ENCODE results near the gene HSD11B2.
A peak's percentile ranks its signal among the peaks of the same experiment; 100 is the strongest.

The HSD11B2 gene

DNA sequence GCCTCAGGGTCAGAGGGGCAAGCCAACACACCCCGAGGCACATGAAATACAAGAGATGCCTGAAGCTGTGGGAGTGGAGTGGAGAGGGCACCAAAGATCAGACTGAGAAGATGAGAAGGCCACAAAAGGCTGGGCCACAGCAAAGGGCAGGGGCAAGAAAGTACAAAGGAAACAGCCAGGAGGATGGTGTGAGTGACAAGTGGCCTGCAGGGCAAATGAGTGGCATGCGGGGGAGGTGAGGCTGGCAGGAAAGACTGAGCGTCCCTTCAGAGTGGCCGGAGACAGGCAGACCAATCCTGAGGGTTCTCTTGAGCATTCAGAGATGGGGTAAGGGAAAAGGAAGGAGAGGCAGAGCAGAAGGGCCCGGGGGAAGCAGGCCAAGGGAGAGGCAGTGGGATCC lies 23.2 kb downstream of the HSD11B2 start:
- ChIA-PET POLR2A (no interaction called here), CTCF (interaction anchor here (1.1 kb wide), 1 partner anchor 26 kb away, joined by 4 read pairs; no protein-coding TSS in a partner anchor)
- Histone ChIP-seq H3K36me3 (ENCODE audit: control insufficient read depth in 2 of 2, insufficient read depth in 1 of 2, low read length in 2 of 2) (peaks cover 0 to 47% of the 10 kb centered on the region in 2 experiments; a peak in 1 of 3 replicates), H3K4me3 (ENCODE audit: low read depth, low read length) (no peak overlapping the region), H3K4me1 (ENCODE audit: control insufficient read depth, insufficient read depth, low read length) (no peaks in the 10 kb centered on the region), H3K27ac (ENCODE audit: extremely low read depth, low read depth, low read length) (no peak overlapping the region), H3K9me3 (ENCODE audit: control insufficient read depth, insufficient read depth, low read depth, low read length) (no peaks in the 10 kb centered on the region)
- TF ChIP-seq SCRT2 (tag by site-specific recombination; IDR thresholded peaks at IDR 0.05) (no peak), ZNF324 (tag by site-specific recombination; IDR thresholded peaks at IDR 0.05) (no peak), GLI2 (tag by site-specific recombination; IDR thresholded peaks at IDR 0.05; ENCODE audit: borderline replicate concordance, low read depth) (no peak), ZNF776 (tag by site-specific recombination; IDR thresholded peaks at IDR 0.05; ENCODE audit: borderline replicate concordance) (no peak), ZNF843 (tag by site-specific recombination; IDR thresholded peaks at IDR 0.05) (no peak), ZNF16 (tag by site-specific recombination; IDR thresholded peaks at IDR 0.05; ENCODE audit: low read depth) (no peak), ZNF658 (tag by site-specific recombination; IDR thresholded peaks at IDR 0.05) (no peak), ZNF629 (tag by site-specific recombination; IDR thresholded peaks at IDR 0.05) (no peak), ZNF600 (tag by site-specific recombination; IDR thresholded peaks at IDR 0.05) (no peak), ZNF677 (tag by site-specific recombination; IDR thresholded peaks at IDR 0.05) (no peak), ZNF350 (tag by site-specific recombination; IDR thresholded peaks at IDR 0.05) (no peak)
- TF ChIP-seq, protein P1, sequence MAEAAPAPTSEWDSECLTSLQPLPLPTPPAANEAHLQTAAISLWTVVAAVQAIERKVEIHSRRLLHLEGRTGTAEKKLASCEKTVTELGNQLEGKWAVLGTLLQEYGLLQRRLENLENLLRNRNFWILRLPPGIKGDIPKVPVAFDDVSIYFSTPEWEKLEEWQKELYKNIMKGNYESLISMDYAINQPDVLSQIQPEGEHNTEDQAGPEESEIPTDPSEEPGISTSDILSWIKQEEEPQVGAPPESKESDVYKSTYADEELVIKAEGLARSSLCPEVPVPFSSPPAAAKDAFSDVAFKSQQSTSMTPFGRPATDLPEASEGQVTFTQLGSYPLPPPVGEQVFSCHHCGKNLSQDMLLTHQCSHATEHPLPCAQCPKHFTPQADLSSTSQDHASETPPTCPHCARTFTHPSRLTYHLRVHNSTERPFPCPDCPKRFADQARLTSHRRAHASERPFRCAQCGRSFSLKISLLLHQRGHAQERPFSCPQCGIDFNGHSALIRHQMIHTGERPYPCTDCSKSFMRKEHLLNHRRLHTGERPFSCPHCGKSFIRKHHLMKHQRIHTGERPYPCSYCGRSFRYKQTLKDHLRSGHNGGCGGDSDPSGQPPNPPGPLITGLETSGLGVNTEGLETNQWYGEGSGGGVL (tag by site-specific recombination; IDR thresholded peaks at IDR 0.05): no peak

DNA sequence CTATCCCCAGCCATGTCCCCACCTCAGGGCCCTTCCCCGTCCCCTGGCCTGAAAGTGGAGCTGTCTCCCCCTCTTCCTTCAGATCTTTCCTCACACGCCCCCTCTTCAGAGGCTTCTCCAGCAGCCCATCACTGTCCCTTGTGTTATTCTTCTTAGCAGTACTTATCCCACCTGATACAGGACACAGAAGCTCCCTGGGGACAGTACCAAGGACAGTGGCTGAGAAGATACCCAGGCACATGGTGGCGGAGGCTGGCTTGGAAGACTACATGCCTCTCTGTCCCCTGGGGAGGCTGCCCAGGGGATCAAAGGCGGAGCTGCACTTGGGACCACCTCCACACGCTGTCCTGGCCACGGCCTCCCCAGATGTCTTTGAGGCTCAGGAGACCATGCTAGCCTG lies 23.9 kb downstream of the HSD11B2 start:
- CTCF ChIA-PET: interaction anchor here (0.8 to 2.2 kb wide), 3 partner anchors 11 to 27 kb away, joined by 4 to 6 read pairs (median 5); no protein-coding TSS in a partner anchor

DNA sequence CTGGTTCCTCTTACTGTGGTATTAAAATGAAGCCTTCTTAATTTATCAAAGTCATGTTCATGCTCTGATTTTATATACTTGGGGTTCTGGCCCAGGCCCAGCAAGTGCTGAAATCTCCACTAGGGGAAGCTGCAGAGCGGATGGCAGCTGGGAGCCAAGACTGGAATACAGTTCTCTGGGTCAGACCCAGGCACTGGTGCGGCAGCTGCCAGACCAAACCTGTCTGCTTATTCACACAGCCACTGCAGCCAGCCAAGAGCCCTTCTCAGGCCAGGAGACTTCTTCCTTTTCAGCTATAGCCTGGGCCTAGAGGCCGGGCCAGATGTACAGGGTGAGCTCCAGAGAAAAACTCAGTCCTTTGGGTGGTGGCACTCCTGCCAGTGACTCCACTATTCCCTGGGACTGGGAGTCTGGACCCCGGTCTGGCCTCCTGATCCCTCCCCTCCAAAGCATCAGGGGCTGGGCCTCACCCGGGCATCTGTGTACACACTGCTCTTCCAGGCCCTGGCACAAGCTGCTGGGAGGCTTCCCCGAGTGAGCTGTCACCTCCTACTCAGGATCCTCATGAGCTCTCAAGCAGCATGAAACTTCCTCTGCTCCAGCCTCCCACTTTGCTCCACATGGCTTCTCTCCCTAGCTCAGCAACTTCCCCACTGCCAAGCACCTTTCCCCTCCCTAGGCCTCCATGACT lies 25.6 kb downstream of the HSD11B2 start:
- Histone ChIP-seq H3K4me3 (ENCODE audit: low read depth, low read length) (no peak overlapping the region), H3K27ac (ENCODE audit: extremely low read depth, low read depth, low read length) (no peak overlapping the region), H3K9me3 (ENCODE audit: control insufficient read depth, insufficient read depth, low read depth, low read length) (no peaks in the 10 kb centered on the region), H3K4me1 (ENCODE audit: control insufficient read depth, insufficient read depth, low read length) (no peaks in the 10 kb centered on the region), H3K36me3 (ENCODE audit: control insufficient read depth in 2 of 2, insufficient read depth in 1 of 2, low read length in 2 of 2) (peaks cover 0 to 42% of the 10 kb centered on the region in 2 experiments; a peak in 1 of 3 replicates)
- CTCF ChIA-PET: interaction anchor here (0.6 to 2.2 kb wide), 7 partner anchors 9 to 503 kb away, joined by 3 to 6 read pairs (median 3); partner anchors contain the start of gene ATP6V0D1
- POLR2A ChIA-PET: interaction anchor here (0.5 to 0.7 kb wide), 2 partner anchors 23 to 25 kb away, joined by 3 to 5 read pairs; no protein-coding TSS in a partner anchor
- TF ChIP-seq ZFP69B (tag by site-specific recombination; IDR thresholded peaks at IDR 0.05): no peak
- no peak for TF ChIP-seq ZNF560 (tag by site-specific recombination; IDR thresholded peaks at IDR 0.05; ENCODE audit: borderline replicate concordance)
- TF ChIP-seq BCL11B (tag by site-specific recombination; IDR thresholded peaks at IDR 0.05; ENCODE audit: low read depth): no peak
- TF ChIP-seq ZNF670 (tag by site-specific recombination; IDR thresholded peaks at IDR 0.05; ENCODE audit: low read depth): no peak
- 0 out of 2 replicates have a peak, but pooled peaks have one; percentile 14 for TF ChIP-seq ZFHX2 (tag by site-specific recombination; conservative IDR thresholded peaks at IDR 0.05)
- no peak for TF ChIP-seq ZNF266 (tag by site-specific recombination; IDR thresholded peaks at IDR 0.05; ENCODE audit: low read depth)
- TF ChIP-seq ZNF654 (tag by site-specific recombination; IDR thresholded peaks at IDR 0.05; ENCODE audit: low read depth): no peak
- no peak for TF ChIP-seq ZNF596 (tag by site-specific recombination; IDR thresholded peaks at IDR 0.05)
- no peak for TF ChIP-seq KLF1 (tag by site-specific recombination; IDR thresholded peaks at IDR 0.05)
- no peak for TF ChIP-seq TCF7L2 (IDR thresholded peaks at IDR 0.05; ENCODE audit: borderline replicate concordance, low read depth, low read length)

More for the DNA sequence above, 23.9 kb downstream of the HSD11B2 start:
- Histone ChIP-seq H3K4me1 (ENCODE audit: control insufficient read depth, insufficient read depth, low read length) (no peaks in the 10 kb centered on the region), H3K9me3 (ENCODE audit: control insufficient read depth, insufficient read depth, low read depth, low read length) (no peaks in the 10 kb centered on the region), H3K4me3 (ENCODE audit: low read depth, low read length) (no peak overlapping the region), H3K36me3 (ENCODE audit: control insufficient read depth in 2 of 2, insufficient read depth in 1 of 2, low read length in 2 of 2) (peaks cover 0 to 42% of the 10 kb centered on the region in 2 experiments; a peak in 1 of 3 replicates), H3K27ac (ENCODE audit: extremely low read depth, low read depth, low read length) (no peak overlapping the region)
- TF ChIP-seq, protein P2, sequence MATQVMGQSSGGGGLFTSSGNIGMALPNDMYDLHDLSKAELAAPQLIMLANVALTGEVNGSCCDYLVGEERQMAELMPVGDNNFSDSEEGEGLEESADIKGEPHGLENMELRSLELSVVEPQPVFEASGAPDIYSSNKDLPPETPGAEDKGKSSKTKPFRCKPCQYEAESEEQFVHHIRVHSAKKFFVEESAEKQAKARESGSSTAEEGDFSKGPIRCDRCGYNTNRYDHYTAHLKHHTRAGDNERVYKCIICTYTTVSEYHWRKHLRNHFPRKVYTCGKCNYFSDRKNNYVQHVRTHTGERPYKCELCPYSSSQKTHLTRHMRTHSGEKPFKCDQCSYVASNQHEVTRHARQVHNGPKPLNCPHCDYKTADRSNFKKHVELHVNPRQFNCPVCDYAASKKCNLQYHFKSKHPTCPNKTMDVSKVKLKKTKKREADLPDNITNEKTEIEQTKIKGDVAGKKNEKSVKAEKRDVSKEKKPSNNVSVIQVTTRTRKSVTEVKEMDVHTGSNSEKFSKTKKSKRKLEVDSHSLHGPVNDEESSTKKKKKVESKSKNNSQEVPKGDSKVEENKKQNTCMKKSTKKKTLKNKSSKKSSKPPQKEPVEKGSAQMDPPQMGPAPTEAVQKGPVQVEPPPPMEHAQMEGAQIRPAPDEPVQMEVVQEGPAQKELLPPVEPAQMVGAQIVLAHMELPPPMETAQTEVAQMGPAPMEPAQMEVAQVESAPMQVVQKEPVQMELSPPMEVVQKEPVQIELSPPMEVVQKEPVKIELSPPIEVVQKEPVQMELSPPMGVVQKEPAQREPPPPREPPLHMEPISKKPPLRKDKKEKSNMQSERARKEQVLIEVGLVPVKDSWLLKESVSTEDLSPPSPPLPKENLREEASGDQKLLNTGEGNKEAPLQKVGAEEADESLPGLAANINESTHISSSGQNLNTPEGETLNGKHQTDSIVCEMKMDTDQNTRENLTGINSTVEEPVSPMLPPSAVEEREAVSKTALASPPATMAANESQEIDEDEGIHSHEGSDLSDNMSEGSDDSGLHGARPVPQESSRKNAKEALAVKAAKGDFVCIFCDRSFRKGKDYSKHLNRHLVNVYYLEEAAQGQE (tag by site-specific recombination; IDR thresholded peaks at IDR 0.05): peak; percentile 87
- TF ChIP-seq GLIS1 (tag by site-specific recombination; IDR thresholded peaks at IDR 0.05): peak; percentile 60
- no peak for TF ChIP-seq ZSCAN30 (tag by site-specific recombination; IDR thresholded peaks at IDR 0.05)
- POLR2A ChIA-PET: no interaction called here

All from HEK293 (cell line).